Kasumi-1 (cell line): ENCODE data around the gene ZNF577.
A peak's percentile ranks its signal among the peaks of the same experiment; 100 is the strongest.

Experiments used
- DNase-seq, 2 experiments: peaks; one replicate each; lab custom pipeline; 2025; lab: John Stamatoyannopoulos, UW

ZNF577 gene

DNA sequence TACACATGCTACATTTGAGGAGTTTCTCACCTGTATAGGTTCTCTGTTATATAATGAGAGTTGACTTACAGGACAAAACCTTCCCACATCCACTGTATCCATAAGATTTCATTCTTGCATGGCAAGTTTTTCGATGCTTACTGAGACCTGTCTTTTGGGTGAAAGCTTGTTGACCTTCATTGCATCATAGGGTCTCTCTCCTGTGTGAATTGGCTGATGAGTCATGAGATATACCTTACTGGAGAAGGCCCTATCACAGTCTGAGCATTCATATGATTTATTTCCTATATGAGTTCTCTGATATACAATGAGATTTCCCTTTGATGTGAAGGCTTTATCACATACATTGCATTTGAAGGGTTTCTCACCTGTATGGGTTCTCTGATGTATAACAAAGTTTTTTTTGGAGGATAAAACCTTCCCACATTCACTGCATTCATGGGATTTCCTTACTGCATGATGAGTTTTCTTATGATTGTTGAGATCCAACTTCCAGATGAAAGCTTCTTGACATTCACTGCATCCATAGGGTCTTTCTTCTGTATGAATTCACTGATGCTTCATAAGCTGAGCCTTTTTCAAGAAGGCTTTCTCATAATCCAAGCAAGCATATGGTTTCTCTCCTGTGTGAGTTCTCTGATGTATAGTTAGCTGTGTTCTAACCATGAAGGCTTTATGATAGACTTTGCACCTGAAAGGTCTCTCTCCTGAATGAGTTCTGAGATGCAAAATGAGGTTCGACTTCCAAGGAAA lies 25.7 kb downstream of the ZNF577 start:
- DNase-seq = no peak

DNA sequence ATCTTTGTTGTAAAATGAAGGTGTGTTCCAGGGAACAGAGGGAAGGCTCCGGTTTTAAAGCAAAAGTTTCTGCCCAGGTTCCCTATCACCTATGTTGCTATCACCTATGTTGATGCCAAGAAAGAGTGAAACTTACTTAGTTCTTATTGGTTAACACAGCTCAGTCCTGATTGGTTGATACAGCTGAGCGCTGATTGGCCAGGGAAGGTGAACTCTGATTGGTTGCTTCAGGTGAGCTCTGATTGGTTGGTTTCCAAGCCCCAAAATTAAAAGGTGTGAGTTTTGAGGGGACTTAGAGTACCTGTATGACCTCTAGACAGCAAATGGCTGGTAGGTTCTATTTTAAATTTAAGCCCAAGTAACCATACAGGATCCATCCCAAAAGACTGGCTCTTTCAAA lies 50.6 kb downstream of the ZNF577 start:
- DNase-seq = no peak

DNA sequence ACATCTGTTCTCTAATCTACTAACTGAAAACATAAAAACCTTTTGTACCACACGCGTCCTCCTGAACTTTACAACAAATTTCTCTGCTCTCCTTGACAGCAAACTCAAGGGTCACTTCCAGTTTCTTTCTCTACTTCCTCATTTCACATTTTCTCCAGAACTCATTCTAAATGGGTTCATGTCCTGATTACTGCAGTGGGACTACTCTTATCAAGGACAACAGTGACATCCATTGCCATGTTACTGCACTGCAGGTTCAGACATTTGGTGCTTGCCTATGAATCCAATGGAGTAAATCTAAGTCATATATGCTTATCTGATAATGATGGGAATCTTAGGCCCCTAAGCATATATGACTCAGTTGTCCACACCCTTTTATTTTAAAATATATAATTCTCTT lies 57.5 kb downstream of the ZNF577 start:
- peak; percentile 68 to 69 for DNase-seq

DNA sequence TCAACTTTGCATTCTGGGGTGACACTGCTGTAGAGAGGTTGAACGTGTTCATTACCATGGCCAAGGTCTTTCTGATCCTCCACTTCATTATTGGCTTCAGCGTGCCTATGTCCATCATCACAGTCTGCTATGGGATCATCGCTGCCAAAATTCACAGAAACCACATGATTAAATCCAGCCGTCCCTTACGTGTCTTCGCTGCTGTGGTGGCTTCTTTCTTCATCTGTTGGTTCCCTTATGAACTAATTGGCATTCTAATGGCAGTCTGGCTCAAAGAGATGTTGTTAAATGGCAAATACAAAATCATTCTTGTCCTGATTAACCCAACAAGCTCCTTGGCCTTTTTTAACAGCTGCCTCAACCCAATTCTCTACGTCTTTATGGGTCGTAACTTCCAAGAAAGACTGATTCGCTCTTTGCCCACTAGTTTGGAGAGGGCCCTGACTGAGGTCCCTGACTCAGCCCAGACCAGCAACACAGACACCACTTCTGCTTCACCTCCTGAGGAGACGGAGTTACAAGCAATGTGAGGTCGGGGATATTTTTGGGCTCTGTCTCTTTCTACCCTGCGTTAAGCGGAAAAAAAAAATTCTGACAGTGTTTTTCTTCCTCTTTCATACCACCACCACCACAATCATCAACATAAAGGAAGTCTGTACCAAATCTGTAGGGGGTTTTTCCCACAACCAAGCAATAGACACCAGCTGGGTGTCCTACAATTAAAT lies 63.3 kb downstream of the ZNF577 start:
- peak; percentile 76 to 79 for DNase-seq

DNA sequence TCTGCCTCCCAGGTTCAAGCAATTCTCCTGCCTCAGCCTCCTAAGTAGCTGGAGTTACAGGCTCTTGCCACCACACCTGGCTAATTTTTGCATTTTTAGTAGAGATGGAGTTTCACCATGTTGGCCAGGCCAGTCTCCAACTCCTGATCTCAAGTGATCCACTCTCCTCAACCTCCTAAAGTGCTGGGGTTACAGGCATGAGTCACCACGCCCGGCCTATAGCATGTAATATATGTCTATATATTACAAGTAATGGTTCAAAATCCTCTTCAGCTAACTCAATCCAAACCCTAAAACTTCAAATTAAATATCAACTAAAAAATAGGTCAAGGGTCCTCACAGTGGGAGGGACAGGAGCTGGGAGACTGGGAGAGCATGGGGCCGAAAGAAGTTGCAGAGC lies 64.8 kb downstream of the ZNF577 start:
- DNase-seq = no peak

DNA sequence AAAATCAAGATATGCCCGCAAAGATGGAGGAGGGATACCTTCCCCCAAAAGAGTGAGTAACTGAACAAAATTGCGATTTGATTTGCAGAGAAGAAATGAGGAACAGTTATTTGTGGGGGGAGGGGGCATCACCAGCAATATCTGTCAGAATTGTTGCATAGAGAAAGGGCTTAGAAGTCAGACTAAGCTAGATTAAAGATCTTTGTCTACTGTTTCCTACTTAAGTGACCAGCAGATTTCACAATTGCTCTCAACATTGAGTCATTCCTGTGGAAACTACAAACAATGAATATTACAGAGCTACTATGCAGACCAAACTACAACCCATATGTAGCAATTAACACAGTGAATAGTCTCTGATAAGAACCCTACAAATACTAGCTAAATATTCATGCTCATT lies 65.4 kb downstream of the ZNF577 start:
- no peak for DNase-seq

DNA sequence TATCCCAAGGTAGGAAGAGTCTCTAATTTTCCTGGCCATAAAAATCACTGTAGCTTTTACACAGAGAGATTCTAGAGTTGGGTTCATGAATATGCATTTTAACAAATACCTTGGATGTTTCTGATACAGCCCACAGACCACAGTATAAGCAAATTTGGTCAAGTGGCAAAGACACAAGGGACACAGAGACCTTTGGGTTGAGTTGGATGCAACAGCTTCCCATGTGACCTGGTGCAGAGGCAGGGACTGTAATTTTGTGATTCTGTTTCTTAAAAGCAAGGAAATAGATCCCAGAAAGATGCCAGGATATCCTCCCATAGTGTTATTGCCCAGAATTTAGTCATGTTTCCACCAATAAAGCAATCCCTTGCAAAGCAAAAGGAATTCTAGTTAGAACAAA lies 65.8 kb downstream of the ZNF577 start:
- no peak for DNase-seq

DNA sequence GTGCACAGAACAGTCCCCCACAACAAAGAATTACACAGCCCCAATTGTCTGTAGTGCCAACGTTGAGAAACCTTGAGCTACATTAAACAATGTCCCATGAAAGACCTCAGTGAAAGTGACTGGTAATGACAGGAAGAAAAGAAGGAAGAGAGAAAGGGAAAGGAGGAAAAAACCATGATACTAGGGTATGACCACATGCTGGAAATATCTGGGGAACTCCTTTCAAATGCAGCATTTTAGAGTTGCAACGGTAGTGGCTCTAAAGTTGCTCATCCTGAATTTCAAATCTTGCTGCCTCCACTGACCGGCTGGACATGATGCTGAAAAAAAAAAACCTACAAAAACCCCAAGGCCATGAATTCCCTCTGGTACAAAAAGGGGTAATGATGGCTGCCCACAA lies 66.3 kb downstream of the ZNF577 start:
- DNase-seq = no peak
